A673 (cell line): ENCODE results near the gene FGFR2. TPM values are rescaled to one million over a fixed set of nuclear protein-coding genes. Genes with fewer than 3 reads are reported as not detected.
A peak's percentile ranks its signal among the peaks of the same experiment; 100 is the strongest.

Experiments
- BruUV-seq: library from RNA; stranded (reverse); fragments of 400-500 nt; replicated peaks from 2 replicates; lab custom pipeline; 2021; lab: Mats Ljungman, UMichigan
- CTCF ChIA-PET: fragments of 300-600 bp; sonication (Branson Sonifier 250); formaldehyde crosslinking; loops from one replicate; lab custom pipeline; 2022; ENCODE audit warnings: antibody characterized with exemption; lab: Charles Lee
- POLR2A ChIA-PET: fragments of 300-600 bp; sonication (Branson Sonifier 250); formaldehyde crosslinking; loops from one replicate; lab custom pipeline; 2022; ENCODE audit warnings: antibody characterized with exemption; ENCODE audit not compliant: low non-redundant PET; lab: Charles Lee
- DNase-seq: peaks from one replicate; pipeline ENCODE4 v3.0.0-alpha.2; 2015; ENCODE audit warnings: low spot score
- H3K27ac ChIP-seq: fragments of 200-600 bp; sonication (generic); 2 replicates; pipeline ENCODE4 v1.5.1; 2016; ENCODE audit warnings: mixed run types, low read depth, mild to moderate bottlenecking, mixed read lengths, antibody characterized with exemption, low read length; ENCODE audit not compliant: poor library complexity, severe bottlenecking
- H3K27me3 ChIP-seq: fragments of 200-600 bp; sonication (generic); replicated peaks from 2 replicates; pipeline ENCODE4 v1.6.1; 2017; ENCODE audit warnings: mixed run types, low read depth, mild to moderate bottlenecking, mixed read lengths, antibody characterized with exemption, low read length; ENCODE audit not compliant: insufficient read depth, poor library complexity
- H3K36me3 ChIP-seq: fragments of 200-600 bp; sonication (generic); 2 replicates; pipeline ENCODE4 v1.6.1; 2016; ENCODE audit warnings: mixed run types, mild to moderate bottlenecking, mixed read lengths, antibody characterized with exemption, low read length; ENCODE audit not compliant: insufficient read depth, poor library complexity, severe bottlenecking
- H3K4me1 ChIP-seq: fragments of 200-600 bp; sonication (generic); 2 replicates; pipeline ENCODE4 v1.6.1; 2017; ENCODE audit warnings: mixed run types, mild to moderate bottlenecking, mixed read lengths, antibody characterized with exemption, low read length; ENCODE audit not compliant: insufficient read depth, poor library complexity, severe bottlenecking
- H3K4me3 ChIP-seq: fragments of 200-600 bp; sonication (generic); 2 replicates; pipeline ENCODE4 v1.5.1; 2016; ENCODE audit warnings: low read depth, mixed run types, mild to moderate bottlenecking, mixed read lengths, low read length; ENCODE audit not compliant: poor library complexity, severe bottlenecking
- H3K9me3 ChIP-seq: fragments of 200-600 bp; sonication (generic); 2 replicates; pipeline ENCODE4 v1.6.1; 2016; ENCODE audit warnings: mixed run types, low read depth, mild to moderate bottlenecking, mixed read lengths, antibody characterized with exemption, low read length; ENCODE audit not compliant: poor library complexity, severe bottlenecking
- CTCF ChIP-seq: fragments of 300-800, 200-600 bp; sonication (generic); conservative IDR thresholded peaks from 2 replicates; pipeline ENCODE4 v1.5.1; 2017; ENCODE audit warnings: low read depth, mild to moderate bottlenecking, antibody characterized with exemption, low read length, moderate library complexity, mixed read lengths
- EZH2 ChIP-seq: fragments of 200-600 bp; sonication (generic); IDR thresholded peaks from 2 replicates; pipeline ENCODE4 v1.6.1; 2017; ENCODE audit warnings: borderline replicate concordance, low read depth, mild to moderate bottlenecking, mixed read lengths, antibody characterized with exemption, low read length; ENCODE audit not compliant: poor library complexity, severe bottlenecking
- intact Hi-C: fragments of 100-400 bp; cut with micrococcal nuclease; formaldehyde crosslinking; loops from one replicate; pipeline ENCODE4 v1.10.0; 2022; ENCODE audit not compliant: unreplicated experiment
- total RNA-seq: library from RNA; stranded (reverse); gene quantifications from 2 replicates; pipeline ENCODE4 v1.2.3, GENCODE V29; 2021

The FGFR2 gene
- total RNA-seq, 1 experiment from 2014 or later: 0.60 TPM

GRCh38 chr10:121461307-121461706 lies 136.9 kb downstream of the FGFR2 start:
- CTCF ChIA-PET: no interaction called here

GRCh38 chr10:121460733-121461132 lies 137.5 kb downstream of the FGFR2 start:
- CTCF ChIA-PET: no interaction called here
- no peak overlapping the region for H3K4me3 ChIP-seq
- TF ChIP-seq EZH2 (no peak), CTCF (no peak)
- H3K27ac ChIP-seq: no peak overlapping the region
- H3K27me3 ChIP-seq: peaks cover 21% of the 10 kb centered on the region
- no TSS peak for BruUV-seq
- H3K36me3 ChIP-seq: no peaks in the 10 kb centered on the region
- H3K9me3 ChIP-seq: no peaks in the 10 kb centered on the region
- no peak for DNase-seq
- H3K4me1 ChIP-seq: no peaks in the 10 kb centered on the region
- POLR2A ChIA-PET: no interaction called here
- intact Hi-C loops: no loop called here

More at GRCh38 chr10:121461307-121461706, 136.9 kb downstream of the FGFR2 start:
- Histone ChIP-seq H3K36me3 (no peaks in the 10 kb centered on the region), H3K4me1 (no peaks in the 10 kb centered on the region), H3K27ac (no peak overlapping the region), H3K9me3 (no peaks in the 10 kb centered on the region), H3K27me3 (peaks cover 21% of the 10 kb centered on the region), H3K4me3 (no peak overlapping the region)
- intact Hi-C loops: no loop called here
- POLR2A ChIA-PET: no interaction called here
- no peak for DNase-seq
- BruUV-seq: no TSS peak
- TF ChIP-seq EZH2: no peak
- TF ChIP-seq CTCF: no peak

- BruUV-seq: no TSS peak
- Histone ChIP-seq H3K4me3 (no peak overlapping the region), H3K27ac (no peak overlapping the region), H3K4me1 (no peaks in the 10 kb centered on the region), H3K9me3 (no peaks in the 10 kb centered on the region), H3K36me3 (no peaks in the 10 kb centered on the region), H3K27me3 (peaks cover 13% of the 10 kb centered on the region)
- POLR2A ChIA-PET: no interaction called here
- CTCF ChIA-PET: no interaction called here
- DNase-seq: peak; percentile 16
- TF ChIP-seq EZH2 (no peak), CTCF (no peak)
- intact Hi-C loops: no loop called here
These were observed 138.4 kb downstream of the FGFR2 start for GRCh38 chr10:121459622-121460453.
